ENCODE measurements around the gene BEST1. TPM values are rescaled to one million over a fixed set of nuclear protein-coding genes. Genes with fewer than 3 reads are reported as not detected.

Gene BEST1
- total and polyA plus RNA-seq, 2 of the 13 experiments (the other 11 are each of a cell fraction or from before 2014, with no cell fraction given): 0.09 to 0.65 TPM

DNA sequence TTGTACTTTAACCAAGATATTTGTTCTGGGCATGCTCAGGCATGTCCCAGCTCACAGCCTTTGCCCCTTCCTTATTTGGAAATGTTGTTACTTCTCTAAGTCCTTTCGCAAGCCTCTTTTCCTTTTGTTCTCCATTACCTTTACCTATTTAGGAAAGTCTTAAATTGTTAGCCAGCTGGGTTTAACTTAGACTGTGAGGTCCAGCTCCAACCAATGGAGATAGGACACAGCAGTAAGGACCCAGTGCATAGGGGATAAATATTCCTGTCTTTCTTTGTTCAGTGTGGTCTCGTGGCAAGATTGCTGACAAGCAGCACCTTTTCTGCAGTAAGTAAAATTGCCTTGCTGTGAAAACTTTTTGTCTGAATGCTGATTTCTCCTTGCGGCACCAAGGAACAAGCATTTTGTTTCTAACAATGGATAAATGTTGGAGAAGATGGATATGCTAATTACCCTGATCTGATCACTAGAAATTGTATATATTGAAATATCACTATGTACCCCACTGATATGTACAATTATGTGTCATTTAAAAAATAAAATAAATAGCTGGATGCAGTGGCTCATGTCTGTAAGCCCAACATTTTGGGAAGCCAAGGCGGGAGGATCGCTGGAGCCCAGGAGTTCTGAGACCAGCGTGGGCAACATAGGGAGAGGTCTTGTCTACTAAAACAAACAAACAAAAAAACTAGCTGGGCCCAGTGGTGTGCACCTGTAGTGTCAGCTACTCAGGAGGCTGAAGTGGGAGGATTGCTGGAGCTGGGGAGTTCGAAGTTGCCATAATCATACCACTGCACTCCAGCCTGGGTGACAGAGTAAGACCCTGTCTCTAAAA, 49.2 kb downstream of the BEST1 start:
- Histone ChIP-seq H2AFZ (ENCODE audit: low read length) (no peak overlapping the region), H3K4me1 (ENCODE audit: insufficient read depth, low read length) (peaks cover 94% of the 10 kb centered on the region), H3K9ac (ENCODE audit: insufficient read depth, low read depth, low read length) (peak overlapping the region; percentile 53; the same call in 1 of the 2 replicates), H3K79me2 (ENCODE audit: insufficient read depth, low read length) (no peaks in the 10 kb centered on the region), H3K36me3 (replicated peaks in 1 of 2; ENCODE audit: control insufficient read depth in 1 of 2, insufficient read depth in 2 of 2, low read length in 2 of 2) (no peaks in the 10 kb centered on the region), H3K4me3 (replicated peaks in 1 of 3; ENCODE audit: insufficient read depth in 1 of 3, low read depth in 2 of 3, low read length in 3 of 3) (no peak overlapping the region), H3K27ac (ENCODE audit: extremely low read length, insufficient read depth, low read length) (peak overlapping the region; percentile 92), H3K27me3 (ENCODE audit: control insufficient read depth in 1 of 2, insufficient read depth in 2 of 2, low read length in 2 of 2) (no peaks in the 10 kb centered on the region), H4K20me1 (ENCODE audit: insufficient read depth, low read length) (no peaks in the 10 kb centered on the region), H3K4me2 (ENCODE audit: low read depth, low read length) (0 out of 2 replicates have a peak overlapping the region, but pooled peaks have one; percentile 7), H3K9me3 (ENCODE audit: low read length) (peaks cover 9% of the 10 kb centered on the region)
- ChIA-PET POLR2A (interaction anchor here (1.0 to 18.6 kb wide), 7 partner anchors 12 to 49 kb away, joined by 3 to 518 read pairs (median 24); partner anchors contain the start of genes BEST1 and FTH1), CTCF (ENCODE audit: low intra/inter-chr PET ratio, low total read pairs) (no interaction called here)
- FAIRE-seq: no peak
- BruUV-seq (replicated peaks): TSS peak; percentile 65
- in situ Hi-C loops (cut with HindIII; ENCODE audit: extremely low pct_ligation_motif_present, low pct_unique_long_range_greater_than_20kb): no loop called here
- no peak for ATAC-seq
- WGBS (ENCODE audit: low lambda C conversion rate): 87% methylated on average over 7 of the region's 7 CpGs
- peak; percentile 64 for DNase-seq (ENCODE audit: low spot score)
- intact Hi-C loops (cut with micrococcal nuclease; ENCODE audit: unreplicated experiment): no loop called here
- TF ChIP-seq TCF12 (IDR thresholded peaks at IDR 0.05) (no peak), TCF12 (CRISPR knock-in tag; IDR thresholded peaks at IDR 0.05) (no peak), HNRNPK (IDR thresholded peaks at IDR 0.05; ENCODE audit: low read depth, low read length, poor library complexity, severe bottlenecking) (no peak), ZNF10 (CRISPR knock-in tag; IDR thresholded peaks at IDR 0.05; ENCODE audit: borderline replicate concordance, low read depth) (no peak), HNF4A (CRISPR knock-in tag; IDR thresholded peaks at IDR 0.05) (peak; percentile 73), ZNF83 (CRISPR knock-in tag; IDR thresholded peaks at IDR 0.05; ENCODE audit: borderline replicate concordance) (no peak), ZNF749 (CRISPR knock-in tag; IDR thresholded peaks at IDR 0.05; ENCODE audit: borderline replicate concordance) (no peak), SRF (IDR thresholded peaks at IDR 0.05; ENCODE audit: low read depth, low read length) (peak; percentile 95), ZNF230 (CRISPR knock-in tag; IDR thresholded peaks at IDR 0.05) (no peak), MXI1 (IDR thresholded peaks at IDR 0.05; ENCODE audit: borderline replicate concordance, low read depth, low read length) (no peak), CREM (IDR thresholded peaks at IDR 0.05) (peak; percentile 28; the same call in 1 of the 2 replicates), CREM (CRISPR knock-in tag; IDR thresholded peaks at IDR 0.05) (no peak), ZFYVE20 (CRISPR knock-in tag; IDR thresholded peaks at IDR 0.05; ENCODE audit: borderline replicate concordance, low read depth) (no peak), EP300 (IDR thresholded peaks at IDR 0.05; ENCODE audit: low read depth in 2 of 2, low read length in 2 of 2) (peak in 1 of 2 experiments; percentile 53; a peak in 1 of 4 replicates), EP300 (CRISPR knock-in tag; IDR thresholded peaks at IDR 0.05; ENCODE audit: borderline replicate concordance) (no peak; the same call in 1 of the 2 replicates), THAP11 (CRISPR knock-in tag; IDR thresholded peaks at IDR 0.05) (0 out of 2 replicates have a peak, but pooled peaks have one; percentile 40), CEBPB (IDR thresholded peaks at IDR 0.05; ENCODE audit: borderline replicate concordance, low read depth, low read length) (peak; percentile 53; the same call in 1 of the 2 replicates), HMGXB3 (CRISPR knock-in tag; IDR thresholded peaks at IDR 0.05; ENCODE audit: borderline replicate concordance) (no peak), ESRRA (CRISPR knock-in tag; IDR thresholded peaks at IDR 0.05; ENCODE audit: low read depth) (no peak), ZNF674 (CRISPR knock-in tag; IDR thresholded peaks at IDR 0.05; ENCODE audit: low read depth) (no peak), YEATS2 (CRISPR knock-in tag; IDR thresholded peaks at IDR 0.05; ENCODE audit: borderline replicate concordance) (peak; percentile 18; the same call in 1 of the 2 replicates)
